Fibroblast of skin of abdomen (primary cell): ENCODE results near the gene ZNF274. TPM values are rescaled to one million over a fixed set of nuclear protein-coding genes. Genes with fewer than 3 reads are reported as not detected.
"Not testable (repeated sequence)": the region's sequence is repeated elsewhere in the genome, so short reads cannot be mapped to it uniquely, and the experiment has no call there.

Source experiments
- DNase-seq: peaks from one replicate; pipeline ENCODE4 v3.0.0-alpha.2; 2013
- polyA plus RNA-seq, 2 experiments: library from polyadenylated mRNA; unstranded; fragments of 120-200 nt; gene quantifications; one replicate each; pipeline ENCODE4 v1.2.1, GENCODE V29; 2013; ENCODE audit not compliant: insufficient read length in 2 of 2

Gene ZNF274
- polyA plus RNA-seq (2013, experiment 1 of 2; ENCODE audit: insufficient read length) = 8.1 TPM
- 8.3 TPM for polyA plus RNA-seq (2013, experiment 2 of 2; ENCODE audit: insufficient read length)

- DNase-seq = peak; percentile 92
Measured at GRCh38 chr19:58182989-58183816, at the start of gene ZNF274. Gene ZNF274, plus strand, starts transcription at chr19:58183061. Its CDS starts 905 bp downstream, at chr19:58183966.

GRCh38 chr19:58134244-58134643 is 48.6 kb upstream of the ZNF274 start:
- DNase-seq = no peak

- DNase-seq = no peak
Measured at GRCh38 chr19:58145849-58146248, 37.0 kb upstream of the ZNF274 start.

GRCh38 chr19:58147475-58147874 is 35.4 kb upstream of the ZNF274 start:
- DNase-seq = not testable (repeated sequence)

GRCh38 chr19:58150328-58150921 is 32.4 kb upstream of the ZNF274 start, which contains the start of gene ZNF329:
Gene ZNF329, minus strand, starts transcription at chr19:58150789. Its CDS starts 21,286 bp downstream, at chr19:58129503.
- peak; percentile 83 for DNase-seq

GRCh38 chr19:58153386-58153785 is 29.5 kb upstream of the ZNF274 start:
- no peak for DNase-seq

- DNase-seq = no peak
Measured at GRCh38 chr19:58154287-58154678, 28.6 kb upstream of the ZNF274 start.

- peak; percentile 93 for DNase-seq
Measured at GRCh38 chr19:58154679-58155648, 27.9 kb upstream of the ZNF274 start.

GRCh38 chr19:58157045-58157728 is 25.7 kb upstream of the ZNF274 start:
- DNase-seq = no peak

- DNase-seq = no peak
Measured at GRCh38 chr19:58166268-58166667, 16.6 kb upstream of the ZNF274 start.

GRCh38 chr19:58166708-58167280 is 16.1 kb upstream of the ZNF274 start:
- no peak for DNase-seq

GRCh38 chr19:58170860-58171259 is 12.0 kb upstream of the ZNF274 start:
- no peak for DNase-seq

GRCh38 chr19:58181902-58182576 is 822 bp upstream of the ZNF274 start:
- peak; percentile 10 for DNase-seq

- no peak for DNase-seq
Measured at GRCh38 chr19:58182577-58182988, 278 bp upstream of the ZNF274 start.

- no peak for DNase-seq
Measured at GRCh38 chr19:58183817-58184215, 955 bp downstream of the ZNF274 start.

- DNase-seq = no peak
Measured at GRCh38 chr19:58196901-58197616, 14.2 kb downstream of the ZNF274 start.

- DNase-seq = no peak
Measured at GRCh38 chr19:58203814-58204475, 21.1 kb downstream of the ZNF274 start.

- no peak for DNase-seq
Measured at GRCh38 chr19:58204566-58204965, 21.7 kb downstream of the ZNF274 start.

- DNase-seq = no peak
Measured at GRCh38 chr19:58209577-58209976, 26.7 kb downstream of the ZNF274 start.
